ENCODE data around the gene YWHAG. TPM values are rescaled to one million over a fixed set of nuclear protein-coding genes. Genes with fewer than 3 reads are reported as not detected.
"Not testable (repeated sequence)": the region's sequence is repeated elsewhere in the genome, so short reads cannot be mapped to it uniquely, and the experiment has no call there.

YWHAG gene
- total and polyA plus RNA-seq, 2 experiments from 2014 or later: 82.2 to 179 TPM

- no peak for TF ChIP-seq ZNF462 (CRISPR knock-in tag; IDR thresholded peaks at IDR 0.05)
- no peak for TF ChIP-seq JUNB (IDR thresholded peaks at IDR 0.05; ENCODE audit: unreplicated experiment)
- no peak for TF ChIP-seq CREB1 (CRISPR knock-in tag; IDR thresholded peaks at IDR 0.05; ENCODE audit: low read depth)
- TF ChIP-seq CTCF (conservative IDR thresholded peaks at IDR 0.05; ENCODE audit: low read depth in 2 of 2): no peak
These were observed 45.1 kb upstream of the YWHAG start (continued) for GRCh38 chr7:76403780-76404494.

GRCh38 chr7:76403097-76403496 lies 44.3 kb upstream of the YWHAG start:
- H3K9me2 ChIP-seq (ENCODE audit: insufficient read depth); H4K20me1 ChIP-seq (replicated peaks; ENCODE audit: insufficient read depth); H3K36me3 Mint-ChIP-seq (ENCODE audit: low read depth); H3K9me3 Mint-ChIP-seq; H3K27me3 ChIP-seq (ENCODE audit: insufficient read depth); H3K27ac ChIP-seq (ENCODE audit: low read depth); H3K4me1 ChIP-seq (ENCODE audit: insufficient read depth); H3K36me3 ChIP-seq (ENCODE audit: insufficient read depth); DNase-seq (ENCODE audit: low spot score); H2AFZ ChIP-seq; H3K4me3 ChIP-seq; H3K27ac Mint-ChIP-seq; H3K4me2 ChIP-seq; H3F3A ChIP-seq (replicated peaks; ENCODE audit: low read depth); H3K79me2 ChIP-seq (replicated peaks; ENCODE audit: insufficient read depth); ATAC-seq; H3K4me3 Mint-ChIP-seq: not testable (repeated sequence)
- Mint-ChIP-seq H3K4me1 (peaks cover 11% of the 10 kb centered on the region), H3K27me3 (ENCODE audit: insufficient read depth, low read depth, poor library complexity) (peaks cover 19% of the 10 kb centered on the region)
